GM12892 (cell line): Measurements from ENCODE around the gene TUBGCP5.

Experiments used
- POLR2A ChIP-seq: IDR thresholded peaks from 2 replicates; pipeline ENCODE4 v1.6.1; 2011; ENCODE audit warnings: low read depth, low read length, control low read depth
- POLR2AphosphoS5 ChIP-seq: IDR thresholded peaks from 2 replicates; pipeline ENCODE4 v1.6.1; 2011; ENCODE audit warnings: low read depth, low read length, control low read depth
- TAF1 ChIP-seq: IDR thresholded peaks from 2 replicates; pipeline ENCODE4 v1.6.1; 2011; ENCODE audit warnings: low read depth, mild to moderate bottlenecking, control low read depth, low read length, borderline replicate concordance

DNA sequence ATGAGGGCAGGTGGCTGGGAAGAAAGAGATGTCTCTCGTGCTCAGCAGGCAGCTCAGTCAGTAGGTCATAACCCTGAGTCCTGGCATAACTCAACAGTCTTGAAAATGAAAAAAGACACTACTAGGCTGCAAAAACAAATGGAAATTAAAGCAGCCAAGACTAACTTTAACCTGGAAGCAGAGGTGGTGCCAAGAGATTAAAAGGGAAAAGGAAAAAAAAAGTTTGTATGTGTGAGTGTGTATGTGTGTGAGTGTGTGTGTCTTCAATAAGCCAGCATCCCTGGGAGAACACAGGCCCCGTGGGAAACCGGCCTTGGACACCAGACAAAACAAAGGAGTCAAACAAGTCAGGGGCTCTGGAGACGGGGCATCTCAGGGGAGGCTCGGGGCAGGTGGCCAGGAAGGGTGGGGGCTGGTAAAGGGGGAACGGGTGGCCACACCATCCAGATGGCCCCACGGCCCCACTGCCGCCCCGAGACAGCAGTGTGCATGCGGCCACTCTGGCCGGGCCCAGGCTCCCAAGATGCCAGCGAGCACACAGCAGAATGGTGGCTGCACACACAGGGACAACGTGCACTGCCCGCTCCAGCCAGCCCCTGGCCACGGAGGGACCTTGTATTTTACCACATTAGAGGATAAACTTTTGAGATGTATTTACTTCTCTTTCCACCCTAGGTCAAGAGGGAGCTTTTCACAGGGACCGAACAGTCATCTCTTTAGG is 83.0 kb downstream of the TUBGCP5 start:
- TF ChIP-seq POLR2A (no peak), POLR2AphosphoS5 (no peak), TAF1 (no peak)
